Effector memory CD4-positive, alpha-beta T cell (primary cell): ENCODE data around the gene GEMIN4.

Experiments used
- DNase-seq, 3 donors: peaks; one replicate each; pipeline ENCODE4 v3.0.0-alpha.2; 2020
- H3K27ac ChIP-seq: 2 replicates; pipeline ENCODE4 v1.7.0; 2013; ENCODE audit warnings: mild to moderate bottlenecking, low read length, moderate library complexity; ENCODE audit not compliant: insufficient read depth, poor library complexity, severe bottlenecking
- H3K27me3 ChIP-seq: replicated peaks from 2 replicates; pipeline ENCODE4 v1.7.0; 2013; ENCODE audit warnings: mild to moderate bottlenecking, low read length; ENCODE audit not compliant: insufficient read depth, control insufficient read depth, poor library complexity, severe bottlenecking
- H3K36me3 ChIP-seq: 2 replicates; pipeline ENCODE4 v1.7.0; 2013; ENCODE audit warnings: mild to moderate bottlenecking, low read length, moderate library complexity; ENCODE audit not compliant: control insufficient read depth, insufficient read depth
- H3K4me1 ChIP-seq: 2 replicates; pipeline ENCODE4 v1.7.0; 2013; ENCODE audit warnings: low read length, mild to moderate bottlenecking; ENCODE audit not compliant: control insufficient read depth, insufficient read depth, poor library complexity, severe bottlenecking
- H3K4me3 ChIP-seq: 2 replicates; pipeline ENCODE4 v1.7.0; 2013; ENCODE audit warnings: low read length, low read depth, mild to moderate bottlenecking; ENCODE audit not compliant: insufficient read depth, poor library complexity, severe bottlenecking
- H3K9me3 ChIP-seq: 2 replicates; pipeline ENCODE4 v1.7.0; 2013; ENCODE audit warnings: mild to moderate bottlenecking, low read length, moderate library complexity; ENCODE audit not compliant: control insufficient read depth

GEMIN4 gene

DNA sequence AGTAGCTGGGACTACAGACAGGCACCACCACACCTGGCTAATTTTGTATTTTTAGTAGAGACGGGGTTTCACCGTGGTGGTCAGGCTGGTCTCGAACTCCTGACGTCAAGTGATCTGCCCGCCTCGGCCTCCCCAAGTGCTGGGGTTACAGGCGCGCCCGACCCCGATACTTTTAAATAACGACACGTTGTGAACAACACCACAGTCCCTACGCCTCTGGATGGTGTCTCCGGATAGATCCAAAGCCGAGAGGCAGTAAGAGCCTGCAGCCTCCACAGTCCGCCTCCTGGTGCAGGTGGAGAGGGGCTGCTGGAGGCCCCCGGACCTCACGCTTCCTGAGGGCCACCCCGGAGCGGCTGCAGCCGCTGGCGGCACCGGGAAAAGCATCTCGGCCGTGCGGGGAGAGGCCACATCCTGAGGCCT is 20.4 kb downstream of the GEMIN4 start:
- H3K36me3 ChIP-seq = no peaks in the 10 kb centered on the region
- peaks cover 8% of the 10 kb centered on the region for H3K4me1 ChIP-seq
- H3K4me3 ChIP-seq = peak overlapping the region; percentile 61
- H3K27me3 ChIP-seq = no peaks in the 10 kb centered on the region
- no peak for DNase-seq
- no peaks in the 10 kb centered on the region for H3K9me3 ChIP-seq
- no peak overlapping the region for H3K27ac ChIP-seq

GRCh38 chr17:728911-729310 is 23.2 kb downstream of the GEMIN4 start:
- peaks cover 8% of the 10 kb centered on the region for H3K4me1 ChIP-seq
- DNase-seq = no peak

GRCh38 chr17:726271-726919 is 25.7 kb downstream of the GEMIN4 start:
- no peaks in the 10 kb centered on the region for H3K36me3 ChIP-seq
- no peak overlapping the region for H3K4me3 ChIP-seq
- no peak for DNase-seq
- no peaks in the 10 kb centered on the region for H3K4me1 ChIP-seq
- no peaks in the 10 kb centered on the region for H3K27me3 ChIP-seq
- no peaks in the 10 kb centered on the region for H3K9me3 ChIP-seq
- no peak overlapping the region for H3K27ac ChIP-seq

More at GRCh38 chr17:728911-729310, 23.2 kb downstream of the GEMIN4 start:
- Histone ChIP-seq H3K4me3 (no peak overlapping the region), H3K36me3 (no peaks in the 10 kb centered on the region), H3K9me3 (no peaks in the 10 kb centered on the region), H3K27ac (no peak overlapping the region), H3K27me3 (no peaks in the 10 kb centered on the region)

GRCh38 chr17:725746-726145 is 26.3 kb downstream of the GEMIN4 start:
- Histone ChIP-seq H3K36me3 (no peaks in the 10 kb centered on the region), H3K27ac (no peak overlapping the region), H3K9me3 (no peaks in the 10 kb centered on the region), H3K4me3 (no peak overlapping the region), H3K4me1 (no peaks in the 10 kb centered on the region), H3K27me3 (no peaks in the 10 kb centered on the region)
- no peak for DNase-seq

- Histone ChIP-seq H3K9me3 (no peaks in the 10 kb centered on the region), H3K4me3 (no peak overlapping the region), H3K4me1 (no peaks in the 10 kb centered on the region), H3K36me3 (no peaks in the 10 kb centered on the region), H3K27me3 (no peaks in the 10 kb centered on the region), H3K27ac (no peak overlapping the region)
- DNase-seq = no peak
Observed at GRCh38 chr17:725084-725483, 27.0 kb downstream of the GEMIN4 start.

DNA sequence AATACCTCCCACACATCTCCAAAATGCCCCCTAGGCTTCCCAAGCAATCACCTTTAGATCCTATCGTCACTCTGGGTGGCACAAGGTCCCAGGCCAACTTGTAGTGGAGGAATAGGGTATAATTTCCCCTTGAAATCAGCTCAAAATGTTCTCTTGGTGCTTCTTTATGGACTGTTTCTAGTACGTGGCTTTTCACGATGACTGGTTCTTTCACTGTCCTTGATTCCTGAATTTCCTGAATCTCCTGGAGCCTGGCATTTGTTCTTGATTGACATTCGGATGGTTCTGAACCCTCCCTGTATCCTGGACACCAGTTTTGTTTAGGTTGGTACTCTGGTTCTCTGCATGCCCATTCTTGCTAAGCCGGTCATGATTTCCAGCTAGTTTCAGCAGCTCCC is 30.5 kb downstream of the GEMIN4 start:
- no peak overlapping the region for H3K27ac ChIP-seq
- H3K27me3 ChIP-seq = no peaks in the 10 kb centered on the region
- H3K4me3 ChIP-seq = no peak overlapping the region
- no peaks in the 10 kb centered on the region for H3K9me3 ChIP-seq
- DNase-seq = no peak
- H3K4me1 ChIP-seq = no peaks in the 10 kb centered on the region
- H3K36me3 ChIP-seq = no peaks in the 10 kb centered on the region

GRCh38 chr17:720706-721539 is 31.1 kb downstream of the GEMIN4 start:
- DNase-seq = no peak
- H3K27ac ChIP-seq = no peak overlapping the region
- H3K9me3 ChIP-seq = no peaks in the 10 kb centered on the region
- no peaks in the 10 kb centered on the region for H3K27me3 ChIP-seq
- no peaks in the 10 kb centered on the region for H3K4me1 ChIP-seq
- H3K4me3 ChIP-seq = no peak overlapping the region
- no peaks in the 10 kb centered on the region for H3K36me3 ChIP-seq

DNA sequence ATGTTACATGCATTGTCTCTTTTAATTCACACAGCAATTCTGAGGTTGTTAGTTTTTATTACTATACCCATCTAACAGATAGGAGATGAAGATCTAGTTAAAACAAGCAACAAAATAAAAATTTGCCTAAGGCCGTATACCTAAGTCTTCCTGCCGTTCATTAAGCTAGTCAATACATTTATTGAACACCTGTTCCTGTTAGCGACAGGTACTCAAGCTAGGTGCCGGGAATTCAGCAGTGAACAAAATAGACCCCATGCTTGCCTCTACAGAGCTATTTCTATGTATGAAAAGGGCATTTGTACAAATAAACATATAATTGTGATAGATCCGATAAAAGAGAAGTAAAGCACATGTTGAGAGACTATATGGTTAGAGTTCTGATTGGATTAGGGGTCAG is 34.0 kb downstream of the GEMIN4 start:
- no peak for DNase-seq
- no peak overlapping the region for H3K27ac ChIP-seq
- H3K27me3 ChIP-seq = no peaks in the 10 kb centered on the region
- H3K4me3 ChIP-seq = no peak overlapping the region
- H3K4me1 ChIP-seq = peaks cover 3% of the 10 kb centered on the region
- H3K9me3 ChIP-seq = no peaks in the 10 kb centered on the region
- H3K36me3 ChIP-seq = no peaks in the 10 kb centered on the region

DNA sequence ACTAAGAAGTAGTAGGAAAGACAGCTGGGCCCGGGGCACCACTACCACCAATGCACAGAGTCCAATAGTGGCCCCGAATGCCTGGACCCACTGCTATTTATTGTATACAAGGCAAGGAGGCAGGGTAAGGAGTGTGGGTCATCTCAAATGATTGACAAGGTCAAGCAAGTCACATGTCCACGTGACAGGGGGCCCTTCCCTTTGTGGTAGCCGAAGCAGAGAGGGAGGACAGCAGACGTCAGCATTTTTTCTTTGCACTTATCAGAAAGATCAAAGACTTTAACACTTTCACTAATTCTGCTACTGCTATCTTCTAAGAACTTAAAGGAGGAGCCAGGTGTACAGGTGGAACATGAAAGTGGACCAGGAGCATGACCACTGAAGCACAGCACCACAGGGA is 43.9 kb downstream of the GEMIN4 start:
- H3K27ac ChIP-seq = no peak overlapping the region
- H3K4me1 ChIP-seq = no peaks in the 10 kb centered on the region
- H3K9me3 ChIP-seq = no peaks in the 10 kb centered on the region
- H3K36me3 ChIP-seq = peaks cover 27% of the 10 kb centered on the region
- H3K4me3 ChIP-seq = no peak overlapping the region
- no peak for DNase-seq
- H3K27me3 ChIP-seq = no peaks in the 10 kb centered on the region

DNA sequence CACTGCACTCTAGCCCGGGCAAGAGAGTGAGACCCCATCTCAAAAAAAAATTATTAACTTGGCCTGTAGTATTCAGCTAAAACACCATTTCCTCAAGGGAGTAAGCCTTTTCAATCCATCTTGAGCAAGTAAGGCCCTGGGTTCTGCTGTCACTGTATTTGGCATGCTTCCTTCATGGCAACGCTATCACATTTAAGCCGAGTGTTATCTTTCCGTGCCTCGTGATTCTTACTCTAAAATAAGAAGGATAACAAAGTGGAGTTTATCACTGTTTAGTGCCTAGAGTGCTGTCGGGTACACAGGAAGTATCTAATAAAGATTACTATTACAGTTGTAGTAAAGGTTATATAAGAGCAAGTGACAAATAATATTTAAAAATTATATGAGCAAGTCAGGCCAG is 46.2 kb downstream of the GEMIN4 start:
- H3K27me3 ChIP-seq = no peaks in the 10 kb centered on the region
- no peaks in the 10 kb centered on the region for H3K9me3 ChIP-seq
- no peak for DNase-seq
- H3K36me3 ChIP-seq = peaks cover 30% of the 10 kb centered on the region
- no peak overlapping the region for H3K27ac ChIP-seq
- H3K4me3 ChIP-seq = no peak overlapping the region
- H3K4me1 ChIP-seq = no peaks in the 10 kb centered on the region
